DMS 273 treated with DMSO at 0.1 percent for 48 hours (cell line): ENCODE results near the gene ASTN2.
A peak's percentile ranks its signal among the peaks of the same experiment; 100 is the strongest.

Experiments used
- DNase-seq: peaks from one replicate; lab custom pipeline; 2025; lab: John Stamatoyannopoulos, UW

The ASTN2 gene

DNA sequence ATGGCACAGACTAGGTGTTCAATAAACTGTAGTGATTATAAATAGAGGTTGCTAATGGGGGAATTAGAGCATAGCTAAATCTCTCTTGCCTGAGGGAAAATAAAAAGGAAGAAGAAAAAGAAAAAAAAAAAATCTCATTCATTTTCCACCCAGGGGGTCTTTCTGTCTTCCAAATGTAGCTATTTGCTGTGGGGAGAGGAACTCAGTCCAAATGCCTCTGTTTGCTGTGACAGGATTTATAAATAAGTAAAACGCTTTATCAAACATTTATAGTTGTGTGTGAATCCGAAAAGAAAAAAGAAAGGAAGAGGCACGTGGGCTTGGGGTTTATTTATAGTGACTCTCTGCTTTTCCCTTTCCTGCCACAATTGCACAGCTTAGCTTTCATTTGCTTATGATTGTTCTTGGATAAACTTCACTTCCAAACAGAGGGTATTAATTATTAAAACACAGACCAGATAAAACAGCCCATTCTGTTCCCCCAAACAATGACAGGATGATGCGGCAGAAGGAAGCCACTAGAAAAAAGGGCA lies 245.7 kb downstream of the ASTN2 start:
- no peak for DNase-seq

GRCh38 chr9:117164512-117164911 lies 250.3 kb downstream of the ASTN2 start:
- no peak for DNase-seq

DNA sequence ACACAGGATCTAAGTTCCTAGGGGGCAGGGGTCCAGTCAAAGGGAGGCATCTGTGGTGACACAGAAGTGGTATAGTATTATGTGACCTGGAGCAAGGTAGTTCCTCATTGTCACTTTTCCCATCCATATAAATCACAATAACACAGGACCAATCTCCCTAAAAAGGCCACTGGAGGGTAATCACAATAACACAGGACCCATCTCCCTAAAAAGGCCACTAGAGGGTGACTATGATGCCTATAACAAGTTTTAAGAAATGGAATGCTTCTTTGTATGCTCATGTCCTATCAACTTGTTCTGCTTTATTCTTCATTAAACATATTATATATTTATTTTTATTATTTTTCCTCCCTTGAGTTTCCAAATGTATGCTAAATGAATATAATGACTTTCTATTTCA lies 254.6 kb downstream of the ASTN2 start:
- DNase-seq, result peak; percentile 2

DNA sequence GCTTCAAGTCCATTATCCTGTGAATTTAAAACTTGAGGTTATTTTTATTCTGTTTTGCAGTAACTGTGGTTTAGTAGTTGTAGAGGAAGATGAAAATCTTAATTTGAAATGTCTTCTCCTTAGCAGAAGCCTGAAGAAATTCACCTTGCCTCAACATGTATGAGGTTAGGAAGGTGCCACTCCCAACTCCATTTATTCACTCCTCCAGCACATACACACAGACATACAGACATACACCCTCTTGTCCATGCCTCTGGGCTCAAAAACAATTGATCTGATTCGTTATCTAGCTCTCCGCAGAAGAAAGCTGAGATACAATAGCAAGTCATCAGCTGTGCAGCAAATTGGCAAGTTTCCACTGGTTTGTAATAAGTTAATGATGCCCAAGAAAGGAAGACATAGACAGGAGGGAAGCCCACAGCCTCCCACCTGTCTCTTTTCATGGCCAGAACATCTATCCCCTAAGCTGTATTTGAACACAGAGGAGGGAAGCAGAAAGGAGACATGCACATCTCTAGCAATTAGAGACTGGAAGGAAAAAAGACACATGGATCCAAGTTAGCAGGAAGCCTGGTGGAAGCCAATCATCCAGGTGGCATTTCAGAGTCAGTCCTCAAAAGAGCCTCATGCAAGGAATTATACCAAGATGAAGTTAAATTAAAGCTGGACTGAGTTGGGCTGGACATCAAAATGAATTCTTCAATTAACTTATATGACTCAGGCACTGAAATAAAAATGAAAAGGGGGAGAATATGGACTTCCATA lies 257.9 kb downstream of the ASTN2 start:
- DNase-seq, result no peak

- peak; percentile 69 for DNase-seq
These were observed 258.6 kb downstream of the ASTN2 start for GRCh38 chr9:117156144-117156688.

DNA sequence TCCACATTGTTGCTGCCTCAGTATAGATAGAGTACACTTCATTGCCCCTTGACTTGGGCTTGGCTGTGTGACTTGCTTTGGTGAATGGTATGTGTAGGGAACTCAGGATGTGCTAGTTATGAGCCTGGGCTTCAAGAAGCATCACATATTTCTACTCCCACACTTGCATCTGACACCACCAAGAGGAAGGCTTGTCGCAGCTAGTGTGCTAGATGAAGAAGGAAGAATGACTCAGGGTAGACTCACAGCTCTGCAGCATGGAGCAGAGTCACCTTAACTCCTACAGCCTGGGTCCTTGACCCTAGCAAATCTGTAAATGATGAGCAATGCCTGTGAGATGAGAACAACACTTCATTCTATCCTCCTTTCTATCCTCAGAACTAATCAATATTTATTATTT lies 261.8 kb downstream of the ASTN2 start:
- no peak for DNase-seq

- DNase-seq, result no peak
These were observed 263.1 kb downstream of the ASTN2 start for GRCh38 chr9:117151716-117152115.

GRCh38 chr9:117149996-117150395 lies 264.9 kb downstream of the ASTN2 start:
- DNase-seq, result no peak

- DNase-seq, result no peak
These were observed 268.9 kb downstream of the ASTN2 start for GRCh38 chr9:117145811-117146490.

- no peak for DNase-seq
These were observed 269.8 kb downstream of the ASTN2 start for GRCh38 chr9:117145081-117145480.

DNA sequence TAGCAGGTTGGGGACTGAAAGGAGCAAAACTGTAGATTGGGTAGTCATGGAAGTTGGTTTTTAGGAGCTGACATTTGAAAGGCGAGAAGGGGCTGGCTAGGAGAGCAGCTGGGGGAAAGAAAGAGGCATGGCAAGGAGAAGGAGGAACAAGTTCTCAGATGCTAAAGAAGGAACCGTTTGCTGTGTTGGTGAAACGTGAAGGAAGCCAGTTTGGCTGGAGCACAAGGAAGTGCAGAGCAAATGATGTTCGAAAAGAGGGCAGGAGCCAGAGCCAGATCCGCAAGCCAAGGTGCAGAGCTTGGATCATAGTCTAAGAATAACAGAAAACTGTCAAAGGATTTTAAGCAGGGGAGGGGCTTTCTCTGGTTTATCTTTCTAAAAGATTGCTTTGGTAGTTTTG lies 276.6 kb downstream of the ASTN2 start:
- no peak for DNase-seq

- DNase-seq, result no peak
These were observed 278.4 kb downstream of the ASTN2 start for GRCh38 chr9:117136461-117136860.

GRCh38 chr9:117135501-117136098 lies 279.3 kb downstream of the ASTN2 start:
- DNase-seq, result peak; percentile 43

GRCh38 chr9:117134826-117135500 lies 279.9 kb downstream of the ASTN2 start:
- DNase-seq, result no peak

GRCh38 chr9:117126871-117127270 lies 288.0 kb downstream of the ASTN2 start:
- no peak for DNase-seq

- DNase-seq, result no peak
These were observed 289.3 kb downstream of the ASTN2 start for GRCh38 chr9:117125531-117125930.

- DNase-seq, result no peak
These were observed 291.1 kb downstream of the ASTN2 start for GRCh38 chr9:117123729-117124128.

DNA sequence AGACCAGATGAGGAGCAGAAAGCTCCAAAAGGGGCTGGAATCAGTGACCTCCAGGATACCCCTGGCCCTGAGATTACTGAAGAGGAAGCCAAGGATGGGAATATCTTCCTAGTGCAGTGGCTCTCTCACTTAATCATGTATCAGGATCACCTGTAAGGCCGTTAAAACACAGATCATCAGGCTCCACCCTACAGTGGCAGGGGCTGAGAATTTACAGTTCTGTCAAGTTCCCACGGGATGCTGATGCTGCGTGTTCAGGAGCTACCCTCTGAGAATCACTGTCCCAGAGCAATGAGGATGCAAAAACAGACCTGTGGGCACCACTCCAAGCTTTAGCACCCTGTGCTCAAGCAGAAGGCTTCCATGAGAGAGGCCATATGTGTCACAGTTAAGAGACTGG lies 291.9 kb downstream of the ASTN2 start:
- DNase-seq, result no peak

DNA sequence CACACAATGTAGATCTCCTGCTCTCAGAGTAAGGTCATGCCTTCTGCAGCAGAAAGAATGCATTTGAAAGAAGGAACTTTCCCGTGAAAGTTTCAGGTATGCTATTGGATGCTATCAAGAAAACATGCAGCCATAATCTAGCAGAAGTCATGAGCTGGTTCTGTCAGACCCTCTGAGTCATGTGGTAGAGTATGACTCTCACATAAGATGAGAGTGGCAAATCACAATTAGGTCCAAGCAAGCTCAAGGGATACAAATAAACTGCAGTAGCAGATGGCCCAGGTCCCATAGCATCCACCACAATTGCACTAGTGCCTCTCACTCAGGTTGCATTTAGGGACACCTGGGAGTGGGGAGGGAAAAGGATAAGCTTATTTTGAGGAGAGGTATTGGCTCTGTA lies 292.8 kb downstream of the ASTN2 start:
- DNase-seq, result no peak

GRCh38 chr9:117121316-117121715 lies 293.5 kb downstream of the ASTN2 start:
- DNase-seq, result no peak

- DNase-seq, result no peak
These were observed 294.8 kb downstream of the ASTN2 start for GRCh38 chr9:117120061-117120460.

GRCh38 chr9:117116084-117116483 lies 298.8 kb downstream of the ASTN2 start:
- no peak for DNase-seq
